HFFc6 (cell line): Measurements from ENCODE around the gene TMEM11. TPM values are rescaled to one million over a fixed set of nuclear protein-coding genes. Genes with fewer than 3 reads are reported as not detected.

Experiments
- DNase-seq: peaks from one replicate; pipeline ENCODE4 v3.0.0-alpha.2; 2018
- H3K27ac Mint-ChIP-seq: 2 replicates; pipeline ENCODE4 v1.8.0; 2020; ENCODE audit warnings: mild to moderate bottlenecking, mixed read lengths
- H3K27me3 Mint-ChIP-seq: 2 replicates; pipeline ENCODE4 v1.8.0; 2021; ENCODE audit warnings: mild to moderate bottlenecking, moderate library complexity, mixed read lengths; ENCODE audit not compliant: insufficient read depth
- H3K36me3 Mint-ChIP-seq: 2 replicates; pipeline ENCODE4 v1.8.0; 2021; ENCODE audit warnings: low read depth, mixed read lengths
- H3K4me1 Mint-ChIP-seq: 2 replicates; pipeline ENCODE4 v1.8.0; 2020; ENCODE audit warnings: low read depth, mixed read lengths
- H3K4me3 Mint-ChIP-seq: 2 replicates; pipeline ENCODE4 v1.8.0; 2020; ENCODE audit warnings: mild to moderate bottlenecking, moderate library complexity, mixed read lengths
- H3K9me3 Mint-ChIP-seq: 2 replicates; pipeline ENCODE4 v1.8.0; 2020; ENCODE audit warnings: mild to moderate bottlenecking, mixed read lengths
- total RNA-seq, 6 experiments: library from RNA; stranded (reverse); fragmentation: NEBNext Ultra II Directional; extraction: Animal tissue kit (Norgen Biotek cat#: 25700); gene quantifications; 2 replicates in 1 of 6; 3 replicates in 5 of 6; pipeline ENCODE4 v1.2.3, GENCODE V29; 2021
- TF ChIP-seq, protein P1 (sequence below): fragments of 200-600 bp; sonication (generic); IDR thresholded peaks from 2 replicates; pipeline ENCODE4 v1.5.0; 2021; ENCODE audit warnings: antibody characterized with exemption, mild to moderate bottlenecking

The TMEM11 gene
- total RNA-seq, 6 experiments from 2014 or later = 32.5 to 37.6 (median 33.9) TPM

DNA sequence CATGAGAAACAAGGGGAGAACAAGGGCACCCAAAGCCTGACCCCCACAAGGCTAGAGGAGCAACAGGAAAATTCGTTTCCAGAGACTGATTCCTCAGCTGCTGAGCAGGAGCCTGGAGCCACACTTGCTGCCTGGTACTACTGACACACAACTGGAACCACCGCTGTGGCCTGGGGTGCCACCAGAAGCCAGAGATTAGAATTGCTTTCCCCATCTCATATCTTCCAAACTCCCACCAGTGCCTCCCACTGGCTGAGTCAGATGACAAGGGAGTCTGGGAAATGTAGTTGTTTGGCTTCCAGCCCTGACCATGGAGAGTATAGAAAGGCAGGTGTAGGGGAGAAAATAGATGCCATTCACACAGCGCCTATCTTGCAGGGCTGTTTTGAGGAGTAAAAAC is 4.1 kb upstream of the TMEM11 start:
- peaks cover 32% of the 10 kb centered on the region for H3K4me1 Mint-ChIP-seq
- no peaks in the 10 kb centered on the region; the same call in 1 of the 2 replicates for H3K27me3 Mint-ChIP-seq
- H3K36me3 Mint-ChIP-seq = peaks cover 15% of the 10 kb centered on the region
- TF ChIP-seq, protein P1, sequence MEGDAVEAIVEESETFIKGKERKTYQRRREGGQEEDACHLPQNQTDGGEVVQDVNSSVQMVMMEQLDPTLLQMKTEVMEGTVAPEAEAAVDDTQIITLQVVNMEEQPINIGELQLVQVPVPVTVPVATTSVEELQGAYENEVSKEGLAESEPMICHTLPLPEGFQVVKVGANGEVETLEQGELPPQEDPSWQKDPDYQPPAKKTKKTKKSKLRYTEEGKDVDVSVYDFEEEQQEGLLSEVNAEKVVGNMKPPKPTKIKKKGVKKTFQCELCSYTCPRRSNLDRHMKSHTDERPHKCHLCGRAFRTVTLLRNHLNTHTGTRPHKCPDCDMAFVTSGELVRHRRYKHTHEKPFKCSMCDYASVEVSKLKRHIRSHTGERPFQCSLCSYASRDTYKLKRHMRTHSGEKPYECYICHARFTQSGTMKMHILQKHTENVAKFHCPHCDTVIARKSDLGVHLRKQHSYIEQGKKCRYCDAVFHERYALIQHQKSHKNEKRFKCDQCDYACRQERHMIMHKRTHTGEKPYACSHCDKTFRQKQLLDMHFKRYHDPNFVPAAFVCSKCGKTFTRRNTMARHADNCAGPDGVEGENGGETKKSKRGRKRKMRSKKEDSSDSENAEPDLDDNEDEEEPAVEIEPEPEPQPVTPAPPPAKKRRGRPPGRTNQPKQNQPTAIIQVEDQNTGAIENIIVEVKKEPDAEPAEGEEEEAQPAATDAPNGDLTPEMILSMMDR = no peak; the same call in 1 of the 2 replicates
- no peak for DNase-seq
- no peak overlapping the region for H3K27ac Mint-ChIP-seq
- H3K9me3 Mint-ChIP-seq = no peaks in the 10 kb centered on the region
- H3K4me3 Mint-ChIP-seq = no peak overlapping the region

DNA sequence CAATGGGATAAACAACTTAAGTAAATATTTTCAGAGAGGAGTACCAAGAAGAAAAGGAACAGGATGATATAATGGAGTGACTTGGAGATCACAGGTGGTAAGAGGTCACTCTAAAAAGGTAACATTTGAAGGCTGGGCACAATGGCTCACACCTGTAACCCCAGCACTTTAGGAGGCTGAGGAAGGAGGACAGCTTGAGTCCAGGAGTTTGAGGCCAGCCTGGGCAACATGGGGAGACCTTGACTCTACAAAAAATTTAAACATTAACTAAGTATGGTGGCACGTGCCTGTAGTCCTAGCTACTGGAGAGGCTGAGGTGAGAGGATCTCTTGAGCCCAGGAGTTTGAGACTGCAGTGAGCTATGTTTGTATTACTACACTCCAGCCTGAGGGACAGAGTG is 3.4 kb upstream of the TMEM11 start:
- no peaks in the 10 kb centered on the region; the same call in 1 of the 2 replicates for H3K27me3 Mint-ChIP-seq
- no peak for DNase-seq
- H3K4me3 Mint-ChIP-seq = no peak overlapping the region
- peaks cover 15% of the 10 kb centered on the region for H3K36me3 Mint-ChIP-seq
- no peaks in the 10 kb centered on the region for H3K9me3 Mint-ChIP-seq
- TF ChIP-seq, protein P1 = no peak
- H3K4me1 Mint-ChIP-seq = peaks cover 40% of the 10 kb centered on the region
- no peak overlapping the region for H3K27ac Mint-ChIP-seq

DNA sequence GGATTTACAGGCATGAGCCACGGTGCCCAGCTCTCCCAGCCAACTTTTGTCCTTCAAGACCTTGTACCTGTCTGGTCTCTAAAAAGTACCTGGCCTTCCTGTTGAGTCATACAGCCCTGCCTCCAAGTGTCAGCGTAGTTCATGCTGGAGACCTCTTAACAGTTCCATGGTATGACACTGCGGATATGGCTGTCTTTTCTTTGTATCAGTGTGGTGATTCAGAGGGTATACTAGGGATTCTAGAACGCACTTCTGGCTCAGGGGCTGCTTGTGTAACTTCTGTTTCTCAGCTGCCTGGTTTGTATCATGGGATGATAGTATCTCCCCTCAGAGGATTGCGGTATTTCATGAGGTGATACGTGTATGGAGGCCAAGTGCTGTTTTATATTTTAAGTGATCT is 2.0 kb upstream of the TMEM11 start:
- Mint-ChIP-seq H3K4me1 (peaks cover 51% of the 10 kb centered on the region), H3K4me3 (peak overlapping the region; percentile 97), H3K27me3 (no peaks in the 10 kb centered on the region; the same call in 1 of the 2 replicates), H3K9me3 (no peaks in the 10 kb centered on the region), H3K36me3 (peaks cover 3% of the 10 kb centered on the region; the same call in 1 of the 2 replicates), H3K27ac (peak overlapping the region; percentile 45)
- no peak for DNase-seq
- TF ChIP-seq, protein P1 = no peak

DNA sequence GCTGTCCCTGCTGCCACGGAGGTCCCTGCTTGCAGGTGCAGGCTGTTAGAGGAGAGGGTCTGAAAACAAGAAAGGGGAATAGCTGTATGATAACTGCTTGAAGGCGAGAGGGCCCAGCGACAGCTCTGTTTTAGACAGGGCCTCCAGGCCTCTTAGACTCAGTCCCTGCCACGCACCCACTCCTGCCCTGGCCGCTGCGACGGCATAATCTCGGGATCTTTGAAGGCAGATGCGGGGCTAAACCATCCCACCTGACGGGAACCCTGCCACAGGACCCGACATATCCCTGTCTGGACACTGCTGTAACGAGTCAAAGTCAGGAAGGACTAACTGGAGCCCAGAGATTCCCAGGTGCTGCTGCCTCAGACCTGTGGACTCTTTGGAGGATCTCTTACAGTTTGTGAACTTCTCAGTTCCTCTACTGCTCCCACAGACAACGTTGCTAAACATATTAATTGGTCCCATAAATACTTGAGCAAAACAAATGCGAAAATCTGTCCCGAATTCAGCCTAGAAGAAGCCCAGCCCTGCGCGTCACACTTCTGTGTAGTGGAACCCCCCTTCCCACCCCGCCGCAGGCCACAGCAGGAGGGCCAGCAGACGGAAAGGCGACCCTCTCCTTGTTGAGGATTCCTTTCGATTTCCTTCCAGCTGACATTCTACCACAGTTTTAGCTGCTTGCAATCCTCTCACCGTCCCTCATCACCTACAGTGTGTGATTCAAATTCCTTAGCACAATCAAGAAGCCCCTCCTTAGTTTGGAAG is 998 bp upstream of the TMEM11 start:
- Mint-ChIP-seq H3K4me1 (peaks cover 60% of the 10 kb centered on the region), H3K27ac (peak overlapping the region; percentile 78), H3K36me3 (peaks cover 7% of the 10 kb centered on the region; the same call in 1 of the 2 replicates), H3K27me3 (no peaks in the 10 kb centered on the region; the same call in 1 of the 2 replicates), H3K9me3 (no peaks in the 10 kb centered on the region), H3K4me3 (peak overlapping the region; percentile 97)
- no peak for DNase-seq
- TF ChIP-seq, protein P1 = no peak

- H3K36me3 Mint-ChIP-seq = peaks cover 7% of the 10 kb centered on the region; the same call in 1 of the 2 replicates
- peaks cover 63% of the 10 kb centered on the region for H3K4me1 Mint-ChIP-seq
- H3K27ac Mint-ChIP-seq = peak overlapping the region; percentile 94
- H3K27me3 Mint-ChIP-seq = no peaks in the 10 kb centered on the region; the same call in 1 of the 2 replicates
- no peaks in the 10 kb centered on the region for H3K9me3 Mint-ChIP-seq
- no peak for DNase-seq
- TF ChIP-seq, protein P1 = no peak
- H3K4me3 Mint-ChIP-seq = peak overlapping the region; percentile 97
These were observed 335 bp downstream of the TMEM11 start for GRCh38 chr17:21213638-21214014.
